NOMO-1 (cell line): Measurements from ENCODE around the gene CCNK.

Experiments used
- DNase-seq, 2 experiments: peaks; one replicate each; lab custom pipeline; 2025; ENCODE audit not compliant: unreplicated experiment in 2 of 2; lab: John Stamatoyannopoulos, UW

The CCNK gene

DNA sequence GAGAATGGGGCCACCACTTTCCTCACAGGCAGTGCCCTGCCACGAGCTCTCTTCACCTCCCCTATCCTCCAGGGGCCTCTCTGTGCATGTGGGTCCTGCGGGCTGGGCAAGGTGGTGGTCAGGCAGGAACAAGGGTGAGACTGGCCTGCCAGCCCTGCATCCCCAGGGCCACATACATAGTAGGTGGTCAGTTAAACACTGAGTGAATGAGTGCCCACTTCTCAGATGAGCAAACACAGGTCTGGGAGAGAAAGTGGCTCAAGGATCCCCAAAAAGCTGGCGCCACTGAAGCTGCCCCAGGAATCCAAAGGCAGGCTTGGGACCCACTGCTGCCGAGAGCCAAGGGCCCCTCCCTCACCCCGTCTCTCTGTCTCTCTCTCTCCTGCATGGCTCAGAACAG, 51.1 kb downstream of the CCNK start:
- no peak for DNase-seq

DNA sequence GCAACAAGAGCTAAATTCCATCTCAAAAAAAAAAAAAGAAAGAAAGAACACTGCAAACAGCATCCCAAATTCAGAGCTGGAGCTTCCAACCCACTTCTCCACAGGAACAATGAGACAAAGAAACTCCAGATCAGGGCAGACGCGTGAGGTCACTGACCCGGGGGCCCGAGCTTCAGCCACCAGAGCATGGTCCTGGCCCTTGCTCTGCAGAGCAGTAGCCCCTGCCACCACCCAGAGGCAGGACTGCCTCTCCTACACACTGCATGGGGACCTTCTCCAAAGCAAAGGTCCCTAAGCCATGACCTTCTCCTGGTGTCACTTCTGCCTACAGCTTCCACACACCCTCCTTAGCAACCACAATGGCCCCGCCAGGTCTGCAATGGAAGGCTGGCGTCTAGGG, 53.1 kb downstream of the CCNK start:
- no peak for DNase-seq

DNA sequence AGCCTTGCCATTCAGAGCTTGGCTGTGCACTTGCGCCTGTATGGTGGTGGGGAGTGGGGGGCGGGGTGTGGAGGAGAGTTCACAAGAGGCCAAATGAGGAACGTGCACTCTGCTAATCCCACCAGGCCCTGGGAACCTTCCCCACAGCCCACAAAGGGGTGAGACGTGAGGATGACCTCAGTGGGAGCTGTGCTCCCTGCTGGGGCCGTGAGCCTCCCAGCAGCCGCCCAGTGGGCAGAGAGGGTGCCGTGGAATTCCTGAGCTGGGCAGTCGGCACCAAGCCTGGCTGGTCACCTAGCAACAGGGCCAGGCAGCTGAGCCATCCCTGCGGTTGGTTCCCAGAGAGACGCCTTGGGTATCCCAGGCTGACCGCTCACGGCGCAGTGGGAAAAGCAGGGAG, 53.7 kb downstream of the CCNK start:
- DNase-seq = no peak

DNA sequence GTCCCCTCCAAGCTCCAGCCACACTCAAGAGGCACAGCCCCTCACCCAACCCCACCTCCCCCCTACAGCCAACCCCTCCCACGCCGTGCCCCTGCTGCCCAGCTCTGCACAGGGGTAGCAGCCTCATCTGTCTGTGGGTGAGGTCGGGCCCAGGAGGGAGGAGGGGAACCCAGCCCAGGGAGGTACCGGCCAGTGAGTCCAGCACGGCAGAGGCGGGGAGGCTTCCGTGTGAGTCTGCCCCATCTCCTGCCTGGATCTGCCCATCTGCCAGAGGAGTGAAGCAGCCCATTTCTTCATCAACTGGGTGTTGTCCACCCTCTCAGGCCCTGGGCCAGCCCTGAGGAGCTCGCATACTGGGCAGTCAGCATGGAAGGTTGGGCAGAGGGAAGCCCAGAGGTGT, 54.2 kb downstream of the CCNK start:
- no peak for DNase-seq

DNA sequence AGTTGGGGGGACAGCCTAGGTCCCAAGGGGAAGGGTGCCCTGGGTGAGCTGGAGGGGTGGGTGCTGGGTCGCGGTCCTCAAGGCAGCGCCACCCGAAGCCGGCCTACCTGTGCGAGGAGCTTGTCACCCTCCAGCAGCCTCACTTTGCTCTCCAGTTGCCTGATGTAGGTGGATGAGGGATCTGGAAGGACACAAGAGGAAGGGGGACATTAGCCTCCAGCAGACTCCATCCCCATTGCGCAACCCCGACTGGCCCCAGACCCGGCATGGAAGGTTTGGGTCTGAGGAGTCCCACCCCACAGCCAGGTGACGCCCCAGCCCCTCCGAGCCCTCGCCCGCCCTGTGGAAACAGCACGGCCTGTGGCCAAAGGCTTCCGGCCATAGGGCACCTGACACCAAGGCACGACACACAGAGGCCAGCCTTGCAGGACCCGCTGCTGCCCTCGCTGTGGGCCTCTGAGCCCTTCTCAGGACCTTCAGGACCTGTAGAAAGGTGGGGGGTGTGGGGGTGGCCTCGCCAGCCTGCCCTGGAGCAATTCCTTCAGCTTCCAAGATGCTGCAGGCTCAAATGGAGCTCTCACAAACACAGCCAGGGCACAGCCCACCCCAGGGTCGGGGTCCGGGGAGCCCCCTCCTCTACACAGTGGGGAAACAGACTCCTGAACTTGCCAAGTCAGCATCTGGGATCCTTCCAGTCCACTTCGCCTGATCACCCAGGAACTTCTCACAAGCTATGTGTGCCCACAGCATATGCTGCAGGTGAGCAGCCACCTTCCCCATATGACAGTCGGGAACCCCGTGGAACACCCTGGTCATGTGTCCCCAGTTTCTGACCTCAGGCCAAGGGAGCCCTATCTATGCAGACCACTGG, 54.9 kb downstream of the CCNK start:
- DNase-seq = no peak

DNA sequence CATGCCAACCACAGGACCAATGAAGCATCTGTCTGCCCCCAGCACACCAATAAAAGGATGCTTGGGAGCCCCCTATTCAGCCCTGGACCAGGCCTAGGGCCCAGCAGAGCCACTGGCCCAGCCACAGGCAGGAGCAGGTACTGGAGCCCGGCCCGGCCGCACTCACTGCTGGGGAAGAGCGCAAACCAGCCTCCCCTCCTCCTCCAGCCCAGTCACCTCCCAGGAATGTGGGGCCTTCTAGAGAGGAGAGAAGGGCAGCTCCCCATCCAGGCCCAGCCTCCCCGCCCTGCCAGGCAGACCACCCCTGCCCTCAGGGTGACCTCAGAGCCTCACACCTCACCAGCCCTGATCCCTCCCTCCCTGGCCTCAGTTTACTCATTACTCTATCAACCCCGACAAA, 56.2 kb downstream of the CCNK start:
- no peak for DNase-seq

DNA sequence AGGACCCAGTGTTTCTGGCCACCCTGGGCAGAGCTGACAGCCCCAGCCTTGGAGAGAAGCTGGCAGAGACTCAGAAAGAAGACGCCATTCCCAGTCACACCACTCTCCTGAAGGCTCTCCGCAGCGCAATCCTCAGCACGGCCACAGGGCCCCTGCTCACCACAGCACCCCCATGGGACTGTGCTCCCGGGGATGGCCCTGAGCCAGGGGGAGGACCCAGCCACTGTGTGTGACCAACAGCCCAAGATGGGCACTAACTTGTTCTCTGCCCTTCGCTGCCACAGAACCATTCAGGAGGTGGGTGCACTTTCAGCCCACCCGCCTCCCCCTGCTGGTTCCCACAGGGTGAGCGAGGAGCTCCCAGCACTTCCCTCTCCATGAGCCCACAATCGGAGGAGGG, 57.1 kb downstream of the CCNK start:
- no peak for DNase-seq

DNA sequence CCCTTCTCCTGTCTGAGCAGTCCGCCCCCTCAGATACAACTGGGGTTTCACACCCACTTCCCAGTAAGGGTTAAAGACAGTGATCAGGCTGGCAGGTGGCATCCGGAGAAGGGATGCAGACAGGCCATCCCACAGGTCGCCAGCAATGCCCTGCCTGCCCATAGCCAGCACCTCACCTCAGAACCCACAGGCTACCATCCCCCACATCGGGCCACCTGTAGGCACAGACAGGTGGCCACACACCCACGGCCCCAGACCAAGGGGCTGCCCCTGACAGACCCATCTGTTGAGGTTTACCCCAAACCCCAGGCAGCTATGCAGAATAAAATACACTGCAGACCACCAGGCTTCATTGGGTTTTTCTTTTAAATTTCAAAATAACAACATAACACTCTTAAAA, 57.5 kb downstream of the CCNK start:
- DNase-seq = no peak

DNA sequence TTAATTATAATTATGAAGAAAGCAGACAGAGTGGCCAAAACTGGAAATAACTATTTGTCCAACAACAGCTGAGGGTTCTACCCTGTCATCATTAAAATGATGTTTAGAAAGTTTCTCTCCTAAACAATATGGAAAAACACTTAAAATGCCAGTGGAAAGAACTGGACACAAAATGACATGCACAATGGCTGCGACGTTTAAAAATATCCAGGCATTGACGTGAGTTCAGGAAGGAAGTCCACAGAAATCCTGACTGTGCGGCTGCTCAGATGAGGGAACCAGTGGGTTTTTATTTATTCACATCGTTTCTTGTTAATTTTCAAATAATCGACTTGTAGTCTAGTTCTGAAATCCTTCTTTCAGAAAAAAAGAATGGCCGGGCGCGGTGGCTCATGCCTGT, 58.3 kb downstream of the CCNK start:
- no peak for DNase-seq

DNA sequence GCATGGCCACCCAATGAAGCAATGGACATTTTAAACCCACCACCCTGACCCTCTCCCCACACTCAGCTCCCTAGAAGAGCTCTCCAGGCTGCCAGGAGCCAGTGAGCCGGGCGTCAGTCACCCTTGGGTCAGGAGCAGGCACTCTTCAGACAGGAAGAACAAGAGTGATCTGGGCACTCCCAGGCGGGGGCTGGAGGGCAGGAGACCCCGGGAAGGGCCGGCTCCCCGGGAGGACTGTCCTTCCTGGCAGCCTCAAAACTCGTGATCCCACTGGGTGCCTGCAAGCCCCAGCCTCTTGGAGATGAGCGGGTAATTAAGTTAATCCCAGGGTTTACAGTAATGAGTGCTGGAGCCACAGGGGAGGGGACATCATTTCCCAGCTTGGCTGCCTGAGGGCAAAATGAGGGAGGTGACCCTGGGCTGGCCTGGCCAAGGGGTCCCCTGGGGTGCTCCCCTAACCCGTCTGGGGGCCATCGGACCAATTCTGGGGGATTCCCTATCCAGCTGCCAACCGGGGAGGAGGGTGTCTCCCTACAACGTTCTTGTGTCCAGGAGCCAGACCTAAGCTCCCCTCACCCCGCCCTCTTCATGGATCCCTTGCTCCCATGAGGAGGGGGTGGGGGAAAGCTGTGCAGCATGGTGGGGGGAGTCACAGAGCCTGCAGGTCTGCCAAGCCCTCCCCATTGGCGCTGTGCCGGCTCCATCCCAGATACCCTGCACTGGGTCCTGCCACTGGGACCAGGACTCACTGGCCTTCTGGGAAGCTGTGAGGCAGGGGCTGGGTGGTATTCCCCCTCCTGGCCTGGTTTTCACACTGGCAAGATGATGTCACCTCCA, 59.2 kb downstream of the CCNK start:
- DNase-seq = no peak

DNA sequence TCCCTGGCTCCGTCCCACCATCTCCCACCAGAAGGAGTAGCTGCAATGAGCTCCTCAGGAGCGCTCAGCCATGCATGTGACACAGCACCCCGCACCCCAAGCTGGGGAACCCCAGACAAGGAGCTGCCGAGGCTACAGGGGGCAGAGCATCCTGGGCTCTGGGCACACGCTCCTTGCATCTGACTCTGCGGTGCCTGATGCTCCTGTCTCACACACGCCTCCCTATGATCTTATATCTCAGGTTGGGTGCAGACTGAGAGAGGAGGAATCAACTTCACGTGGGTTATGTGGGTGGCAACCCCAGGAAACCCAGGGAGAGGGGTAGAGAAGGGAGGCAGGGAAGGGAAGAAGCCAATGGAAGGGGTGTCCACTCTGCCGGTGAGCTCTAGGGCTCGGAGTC, 60.0 kb downstream of the CCNK start:
- DNase-seq = no peak

DNA sequence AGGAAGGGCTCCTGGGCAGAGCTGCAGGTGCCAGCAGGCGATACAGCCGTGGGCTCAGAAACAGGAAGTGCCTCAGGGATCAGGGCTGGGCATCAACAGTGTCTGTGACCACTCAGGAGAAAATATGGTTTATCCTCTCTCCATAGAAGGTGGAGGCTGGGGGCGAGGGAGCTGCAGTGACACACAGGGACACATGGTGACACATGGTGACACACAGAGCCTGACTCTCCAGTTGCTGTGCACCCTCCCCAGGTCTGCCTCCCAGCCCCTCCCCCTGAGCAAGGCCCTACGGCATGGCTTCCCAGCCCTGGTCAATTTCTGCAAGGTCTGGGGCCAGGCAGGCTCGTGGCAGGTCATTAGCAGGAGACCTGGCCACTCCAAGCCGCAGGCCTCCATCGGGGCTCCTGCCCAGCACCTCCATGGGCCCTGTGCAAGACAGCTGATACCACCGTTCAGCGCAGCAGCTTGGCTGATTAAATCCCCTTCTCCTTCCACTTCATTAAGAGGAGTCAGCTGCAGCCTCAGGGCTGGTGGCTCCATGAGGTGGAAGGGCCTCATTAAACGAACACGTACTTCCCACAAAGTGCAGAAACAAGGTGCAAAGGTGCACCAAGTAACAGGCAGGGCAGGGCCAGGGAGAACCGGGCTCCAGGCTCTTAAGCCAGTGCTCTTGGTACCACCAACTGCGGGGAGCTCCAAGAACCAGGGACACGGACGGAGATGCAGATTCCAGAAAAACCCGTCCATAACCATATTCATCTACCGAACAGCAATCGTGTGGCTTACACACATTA, 60.7 kb downstream of the CCNK start:
- DNase-seq = no peak

DNA sequence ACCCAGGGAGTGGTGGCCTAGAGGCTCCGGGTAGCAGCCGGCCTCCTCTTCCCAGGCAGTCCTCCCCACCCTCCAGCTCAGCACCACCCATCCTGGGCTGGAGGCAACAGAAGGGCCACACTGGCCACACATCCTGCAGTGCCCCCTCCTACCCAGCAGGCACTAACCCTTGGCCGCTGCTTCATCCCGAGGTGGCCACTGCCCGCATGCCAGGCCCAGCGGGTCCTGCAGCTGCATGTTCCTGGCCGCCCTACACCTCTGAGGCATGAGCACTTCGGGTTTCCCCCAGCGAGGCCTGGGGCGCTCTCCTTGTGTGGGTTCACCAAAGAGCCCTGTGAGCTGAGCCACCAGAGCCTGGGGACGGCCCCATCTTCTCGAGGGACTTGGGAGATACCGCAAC, 61.4 kb downstream of the CCNK start:
- no peak for DNase-seq

DNA sequence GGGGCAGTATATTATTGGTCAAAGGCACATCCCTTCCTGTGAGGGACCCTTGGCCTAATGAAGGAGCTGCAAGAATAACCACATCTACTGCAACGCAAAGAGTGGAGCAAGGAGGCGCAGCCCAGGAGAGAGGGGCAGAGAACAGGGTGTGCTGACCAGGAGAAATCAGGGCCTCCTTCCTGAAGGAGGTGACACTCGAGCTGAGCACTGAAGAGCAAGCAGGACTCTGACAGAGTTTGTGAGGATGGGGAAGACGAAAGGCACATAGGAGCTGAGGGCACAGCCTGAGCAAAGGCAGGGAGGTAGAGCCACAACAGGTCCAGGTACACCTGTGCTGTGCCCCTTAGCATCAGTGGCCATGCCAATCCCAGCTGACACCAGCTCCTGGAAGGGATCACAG, 62.2 kb downstream of the CCNK start:
- DNase-seq = no peak

DNA sequence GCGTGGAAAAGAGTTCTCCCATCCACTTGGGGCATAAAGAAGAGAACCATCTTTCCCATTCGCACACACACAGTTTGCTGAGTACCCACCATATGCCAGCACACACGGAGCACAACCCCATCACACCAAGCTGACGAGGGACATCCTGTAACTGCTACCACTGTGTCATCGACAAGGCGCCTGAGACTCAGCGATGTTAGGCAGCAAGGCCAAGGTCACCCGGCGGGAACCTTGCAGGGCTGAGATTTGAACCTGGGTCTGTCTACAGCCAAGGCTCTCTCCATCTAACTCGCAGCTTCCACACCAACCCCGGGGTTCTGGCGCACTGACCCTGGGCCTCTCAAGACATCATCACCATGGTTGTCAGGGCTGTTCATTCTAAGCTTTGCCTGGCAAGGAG, 62.8 kb downstream of the CCNK start:
- no peak for DNase-seq

DNA sequence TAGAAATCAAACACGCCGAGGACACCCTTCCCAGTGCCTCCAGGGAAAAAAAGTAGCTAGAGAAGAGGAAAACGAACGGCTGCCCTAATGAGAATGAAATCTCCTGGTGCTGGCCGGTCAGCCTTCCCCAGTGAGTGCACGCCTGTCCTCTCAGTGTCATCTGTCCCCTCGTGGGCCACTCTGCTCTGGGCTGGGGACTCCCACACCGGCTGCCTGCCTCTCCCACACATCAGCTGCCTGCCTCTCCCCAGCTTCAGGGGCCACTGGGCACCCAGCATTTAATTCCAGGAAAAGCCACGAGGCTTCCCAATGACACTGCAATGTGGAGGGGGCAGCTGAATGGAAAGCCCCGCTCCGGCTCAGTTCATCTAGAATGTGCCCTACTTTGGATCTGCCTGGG, 63.8 kb downstream of the CCNK start:
- DNase-seq = no peak

DNA sequence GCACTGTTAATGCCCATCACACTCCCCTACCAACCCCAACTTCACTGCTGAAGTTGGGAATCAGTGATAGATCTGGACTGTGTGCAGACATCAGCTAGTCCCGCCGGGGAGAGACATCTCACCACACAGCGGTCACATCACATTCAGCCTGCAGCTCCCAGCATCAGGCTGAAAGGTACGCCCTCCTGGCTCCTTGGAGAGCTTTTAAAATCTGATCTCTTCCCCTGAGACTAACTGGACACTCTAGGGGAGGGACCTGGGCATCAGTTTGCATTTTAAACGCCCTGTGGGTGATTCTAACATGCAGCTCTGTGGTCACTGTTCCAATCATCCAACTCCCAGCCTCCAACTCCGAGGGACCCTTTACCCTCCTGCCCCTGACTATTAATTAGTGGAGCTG, 64.4 kb downstream of the CCNK start:
- no peak for DNase-seq

DNA sequence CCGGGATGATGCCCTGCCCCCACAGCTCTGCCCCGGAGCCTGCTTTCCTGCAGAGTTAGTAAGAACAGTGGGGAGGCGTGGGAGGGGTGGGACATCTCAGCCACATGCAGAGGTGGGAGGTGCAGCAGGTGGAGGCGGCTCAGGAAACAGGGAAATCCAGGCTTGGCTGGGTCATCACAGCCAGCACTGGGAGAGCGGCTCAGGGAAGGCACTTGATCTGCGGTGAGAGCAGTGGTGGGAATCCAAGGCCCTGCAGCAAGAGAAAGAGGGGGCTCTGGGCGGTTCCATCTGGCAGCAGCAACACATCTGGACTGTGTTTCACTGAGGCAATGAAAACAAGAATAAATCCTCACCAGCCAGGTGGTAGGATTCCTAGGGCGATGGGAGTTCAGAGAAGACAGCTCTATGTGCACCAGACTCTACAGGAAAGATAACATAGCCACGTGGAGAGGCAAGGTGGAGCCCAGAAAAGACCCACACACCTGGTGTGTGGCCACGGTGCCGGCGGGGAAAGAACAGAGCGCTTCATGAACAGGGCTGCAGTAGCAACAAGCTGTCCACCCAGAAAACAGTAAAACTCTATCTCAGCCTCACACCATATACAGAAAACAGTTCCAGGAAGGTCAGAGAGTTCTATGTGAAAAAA, 65.1 kb downstream of the CCNK start:
- DNase-seq = no peak

DNA sequence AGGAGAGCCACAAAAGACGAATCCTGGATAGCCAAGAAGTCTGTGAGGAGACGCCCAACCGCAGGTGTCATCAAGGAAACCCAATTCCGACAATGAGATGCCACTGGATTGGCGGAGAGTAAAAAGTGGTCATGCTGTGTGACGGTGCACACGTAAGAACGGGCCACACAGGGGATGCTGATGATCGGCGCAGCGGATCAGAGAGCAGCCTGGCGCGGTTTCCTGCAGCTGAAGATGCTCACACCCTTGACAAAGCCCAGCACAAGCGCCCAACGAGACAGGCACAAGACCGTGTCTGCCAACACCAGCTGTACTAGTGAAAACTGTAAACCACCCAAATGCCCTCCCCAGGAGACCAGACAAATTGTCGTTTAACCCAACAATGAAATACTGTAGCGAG, 67.0 kb downstream of the CCNK start:
- no peak for DNase-seq

DNA sequence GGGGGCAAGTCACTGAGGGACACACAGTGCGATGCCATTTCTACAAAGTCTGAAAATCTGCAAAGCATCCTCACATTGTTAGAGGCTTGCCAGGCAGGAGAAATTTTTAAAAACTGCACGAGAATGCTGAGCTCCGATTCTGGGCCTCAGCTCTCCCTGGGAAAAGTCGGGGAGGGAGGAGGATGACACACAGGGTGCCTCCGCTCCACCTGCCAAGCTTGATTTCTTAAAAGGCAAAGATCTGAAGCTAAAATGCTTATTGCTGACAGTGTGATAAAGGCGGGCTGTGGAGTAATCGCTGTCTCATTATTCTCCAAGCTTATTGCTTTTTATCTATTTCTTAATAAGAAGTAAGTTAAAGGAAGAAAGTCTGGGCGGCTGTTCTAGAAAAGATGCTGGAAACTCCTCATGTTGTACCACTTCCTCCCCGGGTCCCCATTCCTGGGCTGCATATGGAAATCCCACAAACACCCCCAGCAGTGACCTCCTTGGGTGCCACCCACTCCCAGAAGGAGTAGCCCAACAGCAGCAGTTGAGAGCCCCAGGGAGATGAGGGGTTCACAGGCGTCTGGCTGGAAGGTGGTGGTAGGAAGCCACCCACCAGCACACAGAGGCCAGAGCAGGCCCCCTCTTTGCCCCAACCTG, 67.8 kb downstream of the CCNK start:
- no peak for DNase-seq
